Measurements from ENCODE around the gene RNF19B. TPM values are rescaled to one million over a fixed set of nuclear protein-coding genes. Genes with fewer than 3 reads are reported as not detected.

RNF19B gene
- total RNA-seq, 1 donor from 2014 or later = 46.8 TPM

Other genes starting within 250 kb of the RNF19B start
- 206 and 214 TPM in 2 replicates for gene YARS1, start 147.5 kb downstream of the RNF19B start, total RNA-seq
- gene S100PBP, start 147.2 kb downstream of the RNF19B start, total RNA-seq = 43.8 and 46.9 TPM in 2 replicates
- gene FNDC5, start 93.9 kb downstream of the RNF19B start, total RNA-seq = not detected in 2 replicates
- gene HPCA, start 78.3 kb downstream of the RNF19B start, total RNA-seq = not detected in 2 replicates
- gene TMEM54, start 63.4 kb downstream of the RNF19B start, total RNA-seq = 0.89 and 1.4 TPM in 2 replicates
- 424 and 429 TPM in 2 replicates for gene AK2, start 72.1 kb upstream of the RNF19B start, total RNA-seq
- gene AZIN2, start 116.3 kb upstream of the RNF19B start, total RNA-seq = 1.3 and 1.4 TPM in 2 replicates
- gene TRIM62, start 217.2 kb upstream of the RNF19B start, total RNA-seq = 3.1 and 3.2 TPM in 2 replicates